ENCODE data around the gene COG1. TPM values are rescaled to one million over a fixed set of nuclear protein-coding genes. Genes with fewer than 3 reads are reported as not detected.

COG1 gene
- total RNA-seq, 2 experiments from 2014 or later = 38.3 to 44.1 TPM

GRCh38 chr17:73160980-73161630, 31.8 kb upstream of the COG1 start:
- no peaks in the 10 kb centered on the region for H4K20me1 ChIP-seq (ENCODE audit: insufficient read depth, low read length)
- no peaks in the 10 kb centered on the region for H3K79me2 ChIP-seq (ENCODE audit: insufficient read depth, low read depth, low read length)
- H3K27ac ChIP-seq (ENCODE audit: low read depth, low read length, poor library complexity, severe bottlenecking) = no peak overlapping the region
- H3K36me3 ChIP-seq (ENCODE audit: insufficient read depth, low read length) = no peaks in the 10 kb centered on the region
- H3K4me1 ChIP-seq (ENCODE audit: insufficient read depth, low read length, poor library complexity, severe bottlenecking) = no peaks in the 10 kb centered on the region
- H3K9me3 ChIP-seq (ENCODE audit: low read length) = no peaks in the 10 kb centered on the region
- TF ChIP-seq EZH2phosphoT487 (IDR thresholded peaks at IDR 0.05; ENCODE audit: borderline replicate concordance, low read depth, low read length) (no peak), CTCF (conservative IDR thresholded peaks at IDR 0.05; ENCODE audit: low read length) (no peak)
- H3K9me2 ChIP-seq (ENCODE audit: insufficient read depth, low read length) = no peaks in the 10 kb centered on the region
- CTCF ChIA-PET (ENCODE audit: unreplicated experiment) = no interaction called here
- POLR2A ChIA-PET = no interaction called here
- DNase-seq (ENCODE audit: low spot score) = no peak
- intact Hi-C loops (cut with micrococcal nuclease; ENCODE audit: unreplicated experiment) = no loop called here
- no peak overlapping the region for H3K4me2 ChIP-seq (ENCODE audit: low read length)
- no TSS peak for BruUV-seq (replicated peaks)
- no peak overlapping the region for H3K4me3 ChIP-seq (ENCODE audit: low read depth, low read length, poor library complexity, severe bottlenecking)
- H2AFZ ChIP-seq (ENCODE audit: low read length) = no peak overlapping the region

- CTCF ChIA-PET (ENCODE audit: unreplicated experiment) = no interaction called here
- no peak overlapping the region for H2AFZ ChIP-seq (ENCODE audit: low read length)
- no peaks in the 10 kb centered on the region for H3K79me2 ChIP-seq (ENCODE audit: insufficient read depth, low read depth, low read length)
- POLR2A ChIA-PET = no interaction called here
- TF ChIP-seq EZH2phosphoT487 (IDR thresholded peaks at IDR 0.05; ENCODE audit: borderline replicate concordance, low read depth, low read length) = no peak
- no peak overlapping the region for H3K27ac ChIP-seq (ENCODE audit: low read depth, low read length, poor library complexity, severe bottlenecking)
- H3K9me2 ChIP-seq (ENCODE audit: insufficient read depth, low read length) = no peaks in the 10 kb centered on the region
- H3K36me3 ChIP-seq (ENCODE audit: insufficient read depth, low read length) = no peaks in the 10 kb centered on the region
- BruUV-seq (replicated peaks) = no TSS peak
- H3K9me3 ChIP-seq (ENCODE audit: low read length) = no peaks in the 10 kb centered on the region
- no peak overlapping the region for H3K4me3 ChIP-seq (ENCODE audit: low read depth, low read length, poor library complexity, severe bottlenecking)
- no peaks in the 10 kb centered on the region for H4K20me1 ChIP-seq (ENCODE audit: insufficient read depth, low read length)
- intact Hi-C loops (cut with micrococcal nuclease; ENCODE audit: unreplicated experiment) = no loop called here
- no peak for DNase-seq (ENCODE audit: low spot score)
- H3K4me1 ChIP-seq (ENCODE audit: insufficient read depth, low read length, poor library complexity, severe bottlenecking) = no peaks in the 10 kb centered on the region
- H3K4me2 ChIP-seq (ENCODE audit: low read length) = no peak overlapping the region
These were observed 29.8 kb upstream of the COG1 start for GRCh38 chr17:73163043-73163442.

- no peak for TF ChIP-seq CTCF (conservative IDR thresholded peaks at IDR 0.05; ENCODE audit: low read length)
- no peak for TF ChIP-seq EZH2phosphoT487 (IDR thresholded peaks at IDR 0.05; ENCODE audit: borderline replicate concordance, low read depth, low read length)
- H3K4me3 ChIP-seq (ENCODE audit: low read depth, low read length, poor library complexity, severe bottlenecking) = no peak overlapping the region
- BruUV-seq (replicated peaks) = no TSS peak
- no peak overlapping the region for H2AFZ ChIP-seq (ENCODE audit: low read length)
- H3K4me1 ChIP-seq (ENCODE audit: insufficient read depth, low read length, poor library complexity, severe bottlenecking) = no peaks in the 10 kb centered on the region
- H3K79me2 ChIP-seq (ENCODE audit: insufficient read depth, low read depth, low read length) = no peaks in the 10 kb centered on the region
- H4K20me1 ChIP-seq (ENCODE audit: insufficient read depth, low read length) = no peaks in the 10 kb centered on the region
- H3K4me2 ChIP-seq (ENCODE audit: low read length) = no peak overlapping the region
- no peaks in the 10 kb centered on the region for H3K9me3 ChIP-seq (ENCODE audit: low read length)
- ChIA-PET POLR2A (interaction anchor here (0.6 kb wide), 1 partner anchor 573 kb away, joined by 3 read pairs; no protein-coding TSS in a partner anchor), CTCF (ENCODE audit: unreplicated experiment) (no interaction called here)
- no peak for DNase-seq (ENCODE audit: low spot score)
- no peaks in the 10 kb centered on the region for H3K36me3 ChIP-seq (ENCODE audit: insufficient read depth, low read length)
- no peak overlapping the region for H3K27ac ChIP-seq (ENCODE audit: low read depth, low read length, poor library complexity, severe bottlenecking)
- H3K9me2 ChIP-seq (ENCODE audit: insufficient read depth, low read length) = no peaks in the 10 kb centered on the region
- intact Hi-C loops (cut with micrococcal nuclease; ENCODE audit: unreplicated experiment) = no loop called here
These were observed 27.0 kb upstream of the COG1 start for GRCh38 chr17:73165616-73166404.
